WTC11 (cell line): ENCODE data around the gene TMEM86A.

Experiments
- AFF4 ChIP-seq: sonication (generic); formaldehyde crosslinking; IDR thresholded peaks from 2 replicates; pipeline ENCODE4 v1.8.1; 2023; ENCODE audit warnings: mild to moderate bottlenecking, missing genetic modification reagents, borderline replicate concordance
- CREB1 ChIP-seq: sonication (generic); formaldehyde crosslinking; IDR thresholded peaks from 2 replicates; pipeline ENCODE4 v1.8.0; 2023; ENCODE audit warnings: mild to moderate bottlenecking, missing genetic modification reagents
- CTCF ChIP-seq: fragments of 200-600 bp; IDR thresholded peaks from 2 replicates; pipeline ENCODE4 v1.8.0; 2022; ENCODE audit warnings: antibody characterized with exemption
- ETV6 ChIP-seq: sonication (generic); formaldehyde crosslinking; IDR thresholded peaks from 2 replicates; pipeline ENCODE4 v1.8.1; 2022; ENCODE audit warnings: mild to moderate bottlenecking, missing genetic modification reagents
- MAX ChIP-seq: sonication (generic); formaldehyde crosslinking; IDR thresholded peaks from 2 replicates; pipeline ENCODE4 v1.8.0; 2022; ENCODE audit warnings: mild to moderate bottlenecking, missing genetic modification reagents
- USF1 ChIP-seq: sonication (generic); formaldehyde crosslinking; IDR thresholded peaks from 2 replicates; pipeline ENCODE4 v1.8.0; 2022; ENCODE audit warnings: mild to moderate bottlenecking, missing genetic modification reagents
- USF2 ChIP-seq: sonication (generic); formaldehyde crosslinking; IDR thresholded peaks from 2 replicates; pipeline ENCODE4 v1.8.1; 2023; ENCODE audit warnings: mild to moderate bottlenecking, missing genetic modification reagents, moderate library complexity

GRCh38 chr11:18743900-18744514 is 45.4 kb downstream of the TMEM86A start:
- no peak for TF ChIP-seq CTCF
- TF ChIP-seq USF2 (CRISPR knock-in tag): no peak
- no peak for TF ChIP-seq ETV6 (CRISPR knock-in tag)
- TF ChIP-seq USF1 (CRISPR knock-in tag): no peak
- no peak for TF ChIP-seq AFF4
- no peak for TF ChIP-seq MAX (CRISPR knock-in tag)
- TF ChIP-seq CREB1 (CRISPR knock-in tag): no peak
